Psoas muscle (tissue), 8 donors: ENCODE results near the gene SLC23A2. TPM values are rescaled to one million over a fixed set of nuclear protein-coding genes. Genes with fewer than 3 reads are reported as not detected.
"Not testable (repeated sequence)": the region's sequence is repeated elsewhere in the genome, so short reads cannot be mapped to it uniquely, and the experiment has no call there.

Experiments used
- ATAC-seq, 4 donors: fragments of 200-7000 bp; cut with Tn5 transposase; one replicate each; pipeline ENCODE4 v1.9.1; 2020; ENCODE audit warnings: moderate library complexity in 3 of 4, mild to moderate bottlenecking in 2 of 4
- DNase-seq, 2 donors: peaks; one replicate each; pipeline ENCODE4 v3.0.0-alpha.2; 2020
- H3K27ac ChIP-seq: fragments of 200-600 bp; one replicate; pipeline ENCODE4 v1.8.0; 2022
- H3K27me3 ChIP-seq, 3 donors: fragments of 200-600 bp in 1 of 3; one replicate each; pipeline versions ENCODE4 v1.6.1 to v1.8.0; 2013 to 2022; ENCODE audit warnings: low read length in 2 of 3, mild to moderate bottlenecking in 2 of 3, moderate library complexity in 1 of 3; ENCODE audit not compliant: insufficient read depth in 3 of 3
- H3K36me3 ChIP-seq, 2 donors: fragments of 200-600 bp in 1 of 2; one replicate each; pipeline versions ENCODE4 v1.6.1 to v1.8.0; 2013 to 2022; ENCODE audit warnings: low read depth in 1 of 2, mild to moderate bottlenecking in 1 of 2, moderate library complexity in 1 of 2; ENCODE audit not compliant: insufficient read depth in 1 of 2
- H3K4me1 ChIP-seq: fragments of 200-600 bp; one replicate; pipeline ENCODE4 v1.8.0; 2022
- H3K4me3 ChIP-seq: fragments of 200-600 bp; one replicate; pipeline ENCODE4 v1.8.0; 2022; ENCODE audit warnings: mild to moderate bottlenecking
- H3K9me3 ChIP-seq: fragments of 200-600 bp; one replicate; pipeline ENCODE4 v1.8.0; 2022
- WGBS, 3 donors: extraction: QIAGEN DNeasy Blood & Tissue Kit; methylation state at CpG; one replicate each; pipeline versions ENCODE4 v1.1.6 to v1.1.7; 2013; 5-methylcytosine and 5-hydroxymethylcytosine counted together
- intact Hi-C, 2 donors: fragments of 100-400 bp; cut with DNase I; formaldehyde crosslinking; loops; one replicate each; pipeline versions ENCODE4 v1.11.0 to v1.14.2; 2022
- polyA plus RNA-seq, 3 donors: library from polyadenylated mRNA; stranded (reverse); fragments of 200-250 nt; gene quantifications; one replicate each; pipeline ENCODE4 v1.2.3, GENCODE V29; 2013
- total RNA-seq, 4 donors: library from RNA; stranded (reverse); fragmentation: NEBNext Ultra II Directional in 2 of 4; extraction: Animal tissue kit (Norgen Biotek cat#: 25700) in 2 of 4; gene quantifications; one replicate each; pipeline versions ENCODE4 v1.2.1 to v1.2.4, GENCODE V29; 2021 to 2023
- TF ChIP-seq, protein P1 (sequence below): fragments of 200-600 bp; IDR thresholded peaks from one replicate; pipeline ENCODE4 v1.8.0; 2022; ENCODE audit warnings: antibody characterized with exemption
- donor health status: healthy with polysubstance abuse.
- donor health status: DM: no; HTN: no; CAD: no; lungs with moderate emphysema.
- donor health status: Bipolar disorder and iron deficiency.
- donor health status: healthy.
- donor health status: DM: yes; HTN: yes; CAD: no.
- donor health status: DM: no; HTN: no; CAD: no.
- donor health status: DM: no; HTN: no; CAD: no.
- donor health status: DM: yes; HTN: yes; CAD: no.

The SLC23A2 gene
- total and polyA plus RNA-seq, 7 donors: 0.87 to 4.9 (median 3.4) TPM

- DNase-seq: no peak
- Histone ChIP-seq H3K27me3 (peaks cover 0 to 1% (median 0%) of the 10 kb centered on the region in 3 donors), H3K9me3 (no peaks in the 10 kb centered on the region), H3K4me3 (no peak overlapping the region), H3K4me1 (no peaks in the 10 kb centered on the region), H3K27ac (no peak overlapping the region), H3K36me3 (no peaks in the 10 kb centered on the region)
- ATAC-seq: no peak
- intact Hi-C loops: no loop called here
- TF ChIP-seq, protein P1, sequence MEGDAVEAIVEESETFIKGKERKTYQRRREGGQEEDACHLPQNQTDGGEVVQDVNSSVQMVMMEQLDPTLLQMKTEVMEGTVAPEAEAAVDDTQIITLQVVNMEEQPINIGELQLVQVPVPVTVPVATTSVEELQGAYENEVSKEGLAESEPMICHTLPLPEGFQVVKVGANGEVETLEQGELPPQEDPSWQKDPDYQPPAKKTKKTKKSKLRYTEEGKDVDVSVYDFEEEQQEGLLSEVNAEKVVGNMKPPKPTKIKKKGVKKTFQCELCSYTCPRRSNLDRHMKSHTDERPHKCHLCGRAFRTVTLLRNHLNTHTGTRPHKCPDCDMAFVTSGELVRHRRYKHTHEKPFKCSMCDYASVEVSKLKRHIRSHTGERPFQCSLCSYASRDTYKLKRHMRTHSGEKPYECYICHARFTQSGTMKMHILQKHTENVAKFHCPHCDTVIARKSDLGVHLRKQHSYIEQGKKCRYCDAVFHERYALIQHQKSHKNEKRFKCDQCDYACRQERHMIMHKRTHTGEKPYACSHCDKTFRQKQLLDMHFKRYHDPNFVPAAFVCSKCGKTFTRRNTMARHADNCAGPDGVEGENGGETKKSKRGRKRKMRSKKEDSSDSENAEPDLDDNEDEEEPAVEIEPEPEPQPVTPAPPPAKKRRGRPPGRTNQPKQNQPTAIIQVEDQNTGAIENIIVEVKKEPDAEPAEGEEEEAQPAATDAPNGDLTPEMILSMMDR: no peak
- WGBS, 3 donors: 40 to 48% (median 43%) methylated on average over 5 of the region's 5 CpGs
Measured at GRCh38 chr20:5008759-5009158, 7.4 kb upstream of the SLC23A2 start.

GRCh38 chr20:5005326-5005725, 4.0 kb upstream of the SLC23A2 start:
- Histone ChIP-seq H3K36me3 (no peaks in the 10 kb centered on the region), H3K27me3 (peaks cover 0 to 1% (median 0%) of the 10 kb centered on the region in 3 donors), H3K4me3 (no peak overlapping the region), H3K27ac (no peak overlapping the region), H3K4me1 (no peaks in the 10 kb centered on the region), H3K9me3 (no peaks in the 10 kb centered on the region)
- WGBS, 3 donors: 63 to 69% (median 68%) methylated on average over 4 of the region's 4 CpGs
- ATAC-seq (no peak), DNase-seq (no peak)
- TF ChIP-seq, protein P1: no peak
- intact Hi-C loops: no loop called here

GRCh38 chr20:5004825-5005224, 3.5 kb upstream of the SLC23A2 start:
- DNase-seq, H3K36me3 ChIP-seq, ATAC-seq, H3K27ac ChIP-seq, H3K4me3 ChIP-seq, H3K4me1 ChIP-seq, H3K27me3 ChIP-seq, intact Hi-C loops, H3K9me3 ChIP-seq: not testable (repeated sequence)
- 90 to 97% (median 96%) methylated on average over 8 of the region's 8 CpGs for WGBS, 3 donors

GRCh38 chr20:5003626-5004025, 2.3 kb upstream of the SLC23A2 start:
- TF ChIP-seq, protein P1: no peak
- H3K36me3 ChIP-seq: no peaks in the 10 kb centered on the region
- 49 to 57% (median 51%) methylated on average over 3 of the region's 3 CpGs for WGBS, 3 donors
- intact Hi-C loops: no loop called here
- peaks cover 5% of the 10 kb centered on the region for H3K4me1 ChIP-seq
- ATAC-seq (no peak), DNase-seq (no peak)
- H3K27ac ChIP-seq: no peak overlapping the region
- H3K27me3 ChIP-seq: no peaks in the 10 kb centered on the region
- no peak overlapping the region for H3K4me3 ChIP-seq
- no peaks in the 10 kb centered on the region for H3K9me3 ChIP-seq

- no peaks in the 10 kb centered on the region for H3K9me3 ChIP-seq
- peaks cover 5% of the 10 kb centered on the region for H3K4me1 ChIP-seq
- intact Hi-C loops: no loop called here
- H3K27ac ChIP-seq: peak overlapping the region; percentile 2
- 14 to 20% (median 15%) methylated on average over 5 of the region's 5 CpGs for WGBS, 3 donors
- ATAC-seq (peak in 1 of 4 donors; percentile 20), DNase-seq (no peak)
- H3K4me3 ChIP-seq: peak overlapping the region; percentile 90
- TF ChIP-seq, protein P1: no peak
- H3K27me3 ChIP-seq: no peaks in the 10 kb centered on the region
- H3K36me3 ChIP-seq: no peaks in the 10 kb centered on the region
Measured at GRCh38 chr20:5002077-5002413, 735 bp upstream of the SLC23A2 start.
